Uterus (tissue), 2 donors: Measurements from ENCODE around the gene PICK1.

ENCODE experiments used
- POLR2A ChIP-seq, 2 donors: fragments of 450-650 bp; IDR thresholded peaks; one replicate each; pipeline ENCODE4 v1.6.1; 2016; ENCODE audit warnings: antibody characterized with exemption in 2 of 2, mild to moderate bottlenecking in 1 of 2, moderate library complexity in 1 of 2
- TF ChIP-seq, protein P1 (sequence below), 4 experiments: fragments of 200-600 bp in 2 of 4; fragments of 450-650 bp in 2 of 4; sonication (generic) in 2 of 4; IDR thresholded peaks; one replicate each; pipeline ENCODE4 v1.5.1; 2016 to 2019; ENCODE audit warnings: antibody characterized with exemption in 4 of 4, mild to moderate bottlenecking in 2 of 4, moderate library complexity in 1 of 4

DNA sequence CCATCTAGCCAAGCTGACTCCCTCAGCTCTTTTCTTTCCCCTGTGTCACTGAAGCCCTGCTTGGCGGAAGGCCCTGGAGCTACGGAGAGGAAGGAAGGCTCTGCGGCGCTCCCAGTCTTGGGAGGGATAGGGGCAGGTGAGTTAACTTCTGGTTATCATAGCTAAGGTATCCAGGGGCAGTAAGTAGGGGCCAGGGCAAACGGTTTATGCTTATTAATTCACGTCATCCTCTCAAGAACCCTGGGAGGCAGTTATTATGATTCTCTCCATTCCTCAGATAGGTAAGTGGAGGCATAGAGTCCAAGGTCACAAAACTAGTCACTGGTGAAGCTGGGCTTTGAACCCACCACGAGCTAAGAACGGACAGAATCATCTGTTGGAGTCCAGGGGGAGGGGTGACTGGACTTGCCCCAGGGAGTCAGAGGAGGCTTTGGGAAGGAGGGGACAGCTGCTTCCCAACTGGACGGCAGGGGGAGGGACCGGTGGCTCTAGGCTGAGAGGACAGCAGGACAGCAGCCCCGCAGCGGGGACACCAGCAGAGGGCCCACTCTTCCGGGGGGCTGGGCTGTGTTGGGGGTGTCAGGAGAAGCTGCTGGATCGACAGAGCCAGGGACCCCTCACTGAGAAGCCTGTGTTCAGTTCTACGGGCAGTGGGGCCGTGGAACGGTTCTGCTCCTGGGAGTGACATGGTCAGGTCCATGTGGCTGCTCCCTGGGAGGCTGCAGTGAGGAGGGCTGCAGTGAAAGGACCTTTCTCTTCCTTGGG, 49.8 kb downstream of the PICK1 start:
- TF ChIP-seq, protein P1, sequence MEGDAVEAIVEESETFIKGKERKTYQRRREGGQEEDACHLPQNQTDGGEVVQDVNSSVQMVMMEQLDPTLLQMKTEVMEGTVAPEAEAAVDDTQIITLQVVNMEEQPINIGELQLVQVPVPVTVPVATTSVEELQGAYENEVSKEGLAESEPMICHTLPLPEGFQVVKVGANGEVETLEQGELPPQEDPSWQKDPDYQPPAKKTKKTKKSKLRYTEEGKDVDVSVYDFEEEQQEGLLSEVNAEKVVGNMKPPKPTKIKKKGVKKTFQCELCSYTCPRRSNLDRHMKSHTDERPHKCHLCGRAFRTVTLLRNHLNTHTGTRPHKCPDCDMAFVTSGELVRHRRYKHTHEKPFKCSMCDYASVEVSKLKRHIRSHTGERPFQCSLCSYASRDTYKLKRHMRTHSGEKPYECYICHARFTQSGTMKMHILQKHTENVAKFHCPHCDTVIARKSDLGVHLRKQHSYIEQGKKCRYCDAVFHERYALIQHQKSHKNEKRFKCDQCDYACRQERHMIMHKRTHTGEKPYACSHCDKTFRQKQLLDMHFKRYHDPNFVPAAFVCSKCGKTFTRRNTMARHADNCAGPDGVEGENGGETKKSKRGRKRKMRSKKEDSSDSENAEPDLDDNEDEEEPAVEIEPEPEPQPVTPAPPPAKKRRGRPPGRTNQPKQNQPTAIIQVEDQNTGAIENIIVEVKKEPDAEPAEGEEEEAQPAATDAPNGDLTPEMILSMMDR (IDR thresholded peaks at IDR 0.05): no peak
- no peak for TF ChIP-seq POLR2A (IDR thresholded peaks at IDR 0.05)
